ENCODE data around the gene FLYWCH1. TPM values are rescaled to one million over a fixed set of nuclear protein-coding genes. Genes with fewer than 3 reads are reported as not detected.

The FLYWCH1 gene
- total RNA-seq, 4 donors from 2014 or later = 30.1 to 67.4 (median 46.8) TPM

GRCh38 chr16:2990891-2991290, 79.2 kb downstream of the FLYWCH1 start:
- no peak for TF ChIP-seq CTCF (IDR thresholded peaks at IDR 0.05)
- TF ChIP-seq POLR2A (IDR thresholded peaks at IDR 0.05) = no peak
- Histone ChIP-seq H3K36me3 (no peaks in the 10 kb centered on the region), H3K27me3 (no peaks in the 10 kb centered on the region), H3K4me3 (no peak overlapping the region), H3K27ac (no peak overlapping the region), H3K9me3 (no peaks in the 10 kb centered on the region), H3K4me1 (no peaks in the 10 kb centered on the region)
- DNase-seq = no peak

- no peaks in the 10 kb centered on the region for H3K27me3 ChIP-seq
- no peak for TF ChIP-seq CTCF (IDR thresholded peaks at IDR 0.05)
- no peak for TF ChIP-seq POLR2A (IDR thresholded peaks at IDR 0.05)
- no peaks in the 10 kb centered on the region for H3K9me3 ChIP-seq
- H3K4me3 ChIP-seq = no peak overlapping the region
- no peak overlapping the region for H3K27ac ChIP-seq
- DNase-seq = no peak
- no peaks in the 10 kb centered on the region for H3K4me1 ChIP-seq
- no peaks in the 10 kb centered on the region for H3K36me3 ChIP-seq
These were observed 80.0 kb downstream of the FLYWCH1 start for GRCh38 chr16:2991566-2992261.

- Histone ChIP-seq H3K36me3 (no peaks in the 10 kb centered on the region), H3K9me3 (no peaks in the 10 kb centered on the region), H3K27ac (no peak overlapping the region), H3K27me3 (no peaks in the 10 kb centered on the region), H3K4me1 (no peaks in the 10 kb centered on the region), H3K4me3 (no peak overlapping the region)
- TF ChIP-seq POLR2A (IDR thresholded peaks at IDR 0.05) (no peak), CTCF (IDR thresholded peaks at IDR 0.05) (no peak)
- no peak for DNase-seq
These were observed 80.8 kb downstream of the FLYWCH1 start for GRCh38 chr16:2992383-2993081.

GRCh38 chr16:2996298-2996697, 84.6 kb downstream of the FLYWCH1 start:
- Histone ChIP-seq H3K36me3 (no peaks in the 10 kb centered on the region), H3K27me3 (no peaks in the 10 kb centered on the region), H3K27ac (no peak overlapping the region), H3K9me3 (no peaks in the 10 kb centered on the region), H3K4me3 (no peak overlapping the region), H3K4me1 (no peaks in the 10 kb centered on the region)
- DNase-seq = no peak
- TF ChIP-seq POLR2A (IDR thresholded peaks at IDR 0.05) = no peak
- TF ChIP-seq CTCF (IDR thresholded peaks at IDR 0.05) = no peak

- H3K4me3 ChIP-seq = no peak overlapping the region
- DNase-seq = no peak
- TF ChIP-seq CTCF (IDR thresholded peaks at IDR 0.05) = no peak
- H3K27ac ChIP-seq = no peak overlapping the region
- no peaks in the 10 kb centered on the region for H3K9me3 ChIP-seq
- H3K4me1 ChIP-seq = peaks cover 0 to 3% (median 0%) of the 10 kb centered on the region in 4 donors
- H3K27me3 ChIP-seq = no peaks in the 10 kb centered on the region
- H3K36me3 ChIP-seq = no peaks in the 10 kb centered on the region
These were observed 88.2 kb downstream of the FLYWCH1 start for GRCh38 chr16:2999929-3000328.

Data from Peyer's patch (tissue), 4 donors.